Stimulated activated CD4-positive, alpha-beta T cell treated with anti-CD3 and anti-CD28 coated beads, Interleukin-12 subunit alpha, Interleukin-12 subunit beta, amount 100 ng/mL, for 4 hours (primary cell): ENCODE results near the gene ANO2.
"Not testable (repeated sequence)": the region's sequence is repeated elsewhere in the genome, so short reads cannot be mapped to it uniquely, and the experiment has no call there.

ENCODE experiments used
- DNase-seq: peaks from one replicate; pipeline ENCODE4 v3.0.0-alpha.2; 2020

Gene ANO2

GRCh38 chr12:5882511-5883190 is 62.4 kb downstream of the ANO2 start:
- no peak for DNase-seq

GRCh38 chr12:5881666-5882065 is 63.4 kb downstream of the ANO2 start:
- no peak for DNase-seq

GRCh38 chr12:5881101-5881606 is 63.9 kb downstream of the ANO2 start:
- no peak for DNase-seq

GRCh38 chr12:5875851-5876250 is 69.2 kb downstream of the ANO2 start:
- DNase-seq, result no peak

GRCh38 chr12:5874514-5874913 is 70.5 kb downstream of the ANO2 start:
- DNase-seq, result no peak

GRCh38 chr12:5873281-5873919 is 71.7 kb downstream of the ANO2 start:
- DNase-seq, result no peak

GRCh38 chr12:5872745-5873144 is 72.3 kb downstream of the ANO2 start:
- no peak for DNase-seq

- no peak for DNase-seq
Measured at GRCh38 chr12:5871741-5872140, 73.3 kb downstream of the ANO2 start.

- no peak for DNase-seq
Measured at GRCh38 chr12:5870183-5870582, 74.9 kb downstream of the ANO2 start.

GRCh38 chr12:5868625-5869295 is 76.3 kb downstream of the ANO2 start:
- no peak for DNase-seq

- DNase-seq, result no peak
Measured at GRCh38 chr12:5865397-5865796, 79.7 kb downstream of the ANO2 start.

- DNase-seq, result no peak
Measured at GRCh38 chr12:5864972-5865371, 80.1 kb downstream of the ANO2 start.

GRCh38 chr12:5864301-5864700 is 80.8 kb downstream of the ANO2 start:
- no peak for DNase-seq

GRCh38 chr12:5861416-5861815 is 83.6 kb downstream of the ANO2 start:
- DNase-seq, result no peak

- no peak for DNase-seq
Measured at GRCh38 chr12:5856692-5857091, 88.4 kb downstream of the ANO2 start.

GRCh38 chr12:5846950-5847349 is 98.1 kb downstream of the ANO2 start:
- no peak for DNase-seq

GRCh38 chr12:5840944-5841343 is 104.1 kb downstream of the ANO2 start:
- no peak for DNase-seq

- DNase-seq, result no peak
Measured at GRCh38 chr12:5830111-5830510, 114.9 kb downstream of the ANO2 start.

GRCh38 chr12:5827591-5827990 is 117.5 kb downstream of the ANO2 start:
- DNase-seq, result no peak

GRCh38 chr12:5825761-5826160 is 119.3 kb downstream of the ANO2 start:
- DNase-seq, result not testable (repeated sequence)

- not testable (repeated sequence) for DNase-seq
Measured at GRCh38 chr12:5818877-5819276, 126.2 kb downstream of the ANO2 start.

GRCh38 chr12:5817246-5817645 is 127.8 kb downstream of the ANO2 start:
- DNase-seq, result no peak

GRCh38 chr12:5809586-5809985 is 135.5 kb downstream of the ANO2 start:
- DNase-seq, result no peak

GRCh38 chr12:5808981-5809380 is 136.1 kb downstream of the ANO2 start:
- DNase-seq, result no peak
